ENCODE data around the gene UBE2I. TPM values are rescaled to one million over a fixed set of nuclear protein-coding genes. Genes with fewer than 3 reads are reported as not detected.

UBE2I gene
- total and polyA plus RNA-seq, 2 donors from 2014 or later = 62.2 to 97.1 TPM

DNA sequence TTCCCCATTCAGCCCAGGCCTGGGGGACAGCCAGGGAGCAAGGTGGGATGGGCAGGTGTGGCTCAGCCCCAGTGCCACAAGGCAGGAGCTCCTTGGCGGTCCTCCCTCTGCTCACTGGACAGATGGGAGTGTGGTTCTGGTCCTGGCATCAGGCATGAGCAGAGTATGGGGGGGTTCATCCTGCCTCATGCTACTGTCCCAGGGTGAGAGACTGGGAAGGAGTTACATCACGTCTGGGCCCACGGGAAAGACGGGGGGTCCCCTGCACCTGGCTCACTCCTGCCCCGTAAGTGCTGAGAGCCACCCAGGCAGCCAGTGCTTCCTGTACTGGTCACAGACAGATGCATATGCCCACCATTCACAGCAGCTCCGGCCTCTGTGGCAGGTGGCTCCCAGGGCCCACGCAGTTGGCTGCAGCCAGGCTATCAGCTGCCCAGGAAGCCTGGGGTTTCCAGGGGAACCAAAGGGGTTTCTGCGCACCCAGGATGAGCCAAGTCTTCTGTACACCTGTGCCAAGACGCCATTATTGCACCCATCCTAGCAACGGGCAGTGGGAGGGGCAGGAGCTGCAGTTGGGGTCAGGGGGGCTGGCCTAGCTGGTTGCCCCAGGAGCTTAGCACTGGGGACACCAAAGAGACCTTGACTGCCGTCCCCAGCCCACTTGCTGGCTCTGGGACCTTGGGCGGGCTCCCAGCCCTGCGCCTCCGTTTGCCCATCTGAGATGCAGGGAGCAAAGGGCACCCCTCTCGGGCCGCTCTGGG lies 26.0 kb downstream of the UBE2I start:
- Histone ChIP-seq H3K9ac (ENCODE audit: low read length in 3 of 3) (no peak overlapping the region), H3K9me3 (ENCODE audit: control insufficient read depth in 2 of 3, insufficient read depth in 1 of 3, low read length in 3 of 3) (no peaks in the 10 kb centered on the region), H3K36me3 (ENCODE audit: control insufficient read depth in 2 of 3, insufficient read depth in 3 of 3, low read length in 3 of 3) (peaks cover 0 to 3% (median 0%) of the 10 kb centered on the region in 3 donors), H3K27ac (ENCODE audit: low read depth in 2 of 2, low read length in 2 of 2) (no peak overlapping the region), H3K4me1 (ENCODE audit: control insufficient read depth in 2 of 3, insufficient read depth in 2 of 3, low read depth in 1 of 3, low read length in 3 of 3) (peaks cover 0 to 14% (median 13%) of the 10 kb centered on the region in 3 donors), H3K4me3 (ENCODE audit: low read length in 3 of 3) (no peak overlapping the region), H3K27me3 (ENCODE audit: control insufficient read depth, insufficient read depth, low read length) (peaks cover 13% of the 10 kb centered on the region)
- FAIRE-seq (no peak), DNase-seq (no peak)
- no peak for TF ChIP-seq CTCF (IDR thresholded peaks at IDR 0.05; ENCODE audit: borderline replicate concordance, extremely low read depth, insufficient read depth)
- intact Hi-C loops (cut with DNase I) = no loop called here

GRCh38 chr16:1335996-1336395 lies 26.6 kb downstream of the UBE2I start:
- no peak for FAIRE-seq

DNA sequence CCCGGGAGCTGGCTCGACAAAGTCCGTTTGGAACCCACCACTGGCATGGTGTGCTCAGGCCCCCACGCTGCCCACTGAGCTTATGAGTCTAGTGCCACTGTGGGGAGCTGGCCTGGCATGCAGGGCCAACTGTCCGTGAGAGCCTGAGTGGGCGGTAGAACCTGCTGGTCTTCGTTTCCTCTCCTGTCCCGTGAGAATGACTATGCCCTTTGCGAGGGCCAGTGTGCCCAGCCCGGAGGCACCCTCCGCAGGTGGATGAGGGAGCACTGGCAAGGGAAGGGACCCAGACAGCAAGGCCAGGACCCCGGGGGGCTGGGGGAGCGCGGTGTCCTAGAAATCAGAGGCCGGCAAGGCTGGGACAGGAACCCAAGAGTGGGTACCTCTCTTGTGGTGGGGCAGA lies 27.2 kb downstream of the UBE2I start:
- Histone ChIP-seq H3K36me3 (ENCODE audit: control insufficient read depth in 2 of 3, insufficient read depth in 3 of 3, low read length in 3 of 3) (peaks cover 0 to 3% (median 0%) of the 10 kb centered on the region in 3 donors), H3K27ac (ENCODE audit: low read depth in 2 of 2, low read length in 2 of 2) (no peak overlapping the region), H3K27me3 (ENCODE audit: control insufficient read depth, insufficient read depth, low read length) (peaks cover 13% of the 10 kb centered on the region), H3K4me1 (ENCODE audit: control insufficient read depth in 2 of 3, insufficient read depth in 2 of 3, low read depth in 1 of 3, low read length in 3 of 3) (peaks cover 0 to 9% (median 8%) of the 10 kb centered on the region in 3 donors), H3K4me3 (ENCODE audit: low read length in 3 of 3) (no peak overlapping the region), H3K9me3 (ENCODE audit: control insufficient read depth in 2 of 3, insufficient read depth in 1 of 3, low read length in 3 of 3) (no peaks in the 10 kb centered on the region), H3K9ac (ENCODE audit: low read length in 3 of 3) (no peak overlapping the region)
- FAIRE-seq (no peak), DNase-seq (no peak)
- intact Hi-C loops (cut with DNase I) = no loop called here
- no peak for TF ChIP-seq CTCF (IDR thresholded peaks at IDR 0.05; ENCODE audit: borderline replicate concordance, extremely low read depth, insufficient read depth)

More at GRCh38 chr16:1335996-1336395, 26.6 kb downstream of the UBE2I start:
- Histone ChIP-seq H3K9ac (ENCODE audit: low read length in 3 of 3) (no peak overlapping the region), H3K27ac (ENCODE audit: low read depth in 2 of 2, low read length in 2 of 2) (no peak overlapping the region), H3K4me3 (ENCODE audit: low read length in 3 of 3) (no peak overlapping the region), H3K9me3 (ENCODE audit: control insufficient read depth in 2 of 3, insufficient read depth in 1 of 3, low read length in 3 of 3) (no peaks in the 10 kb centered on the region), H3K27me3 (ENCODE audit: control insufficient read depth, insufficient read depth, low read length) (peaks cover 13% of the 10 kb centered on the region), H3K36me3 (ENCODE audit: control insufficient read depth in 2 of 3, insufficient read depth in 3 of 3, low read length in 3 of 3) (peaks cover 0 to 3% (median 0%) of the 10 kb centered on the region in 3 donors), H3K4me1 (ENCODE audit: control insufficient read depth in 2 of 3, insufficient read depth in 2 of 3, low read depth in 1 of 3, low read length in 3 of 3) (peaks cover 0 to 14% (median 13%) of the 10 kb centered on the region in 3 donors)
- DNase-seq = peak in 2 of 5 donors; percentile 46 to 66
- TF ChIP-seq CTCF (IDR thresholded peaks at IDR 0.05; ENCODE audit: borderline replicate concordance, extremely low read depth, insufficient read depth) = no peak
- intact Hi-C loops (cut with DNase I) = no loop called here
